Right ventricle myocardium inferior (tissue), 1 donor: Measurements from ENCODE around the gene UBE3C. TPM values are rescaled to one million over a fixed set of nuclear protein-coding genes. Genes with fewer than 3 reads are reported as not detected.
"Not testable (repeated sequence)": the region's sequence is repeated elsewhere in the genome, so short reads cannot be mapped to it uniquely, and the experiment has no call there.

ENCODE experiments used
- ATAC-seq: fragments of 200-7000 bp; cut with Tn5 transposase; one replicate; pipeline ENCODE4 v1.9.1; 2020; ENCODE audit warnings: mild to moderate bottlenecking, moderate library complexity
- DNase-seq: peaks from one replicate; pipeline ENCODE4 v3.0.0; 2021; ENCODE audit errors: missing footprints
- intact Hi-C: fragments of 100-400 bp; cut with DNase I; formaldehyde crosslinking; loops from one replicate; pipeline ENCODE4 v1.11.0; 2022
- total RNA-seq: library from RNA; stranded (reverse); fragmentation: NEBNext Ultra II Directional; extraction: Animal tissue kit (Norgen Biotek cat#: 25700); gene quantifications from one replicate; pipeline ENCODE4 v1.2.1, GENCODE V29; 2021
- donor health status: DM: no; HTN: yes; CAD: no; lungs with severe emphysema.

UBE3C gene
- total RNA-seq, 1 donor from 2014 or later = 49.7 TPM

DNA sequence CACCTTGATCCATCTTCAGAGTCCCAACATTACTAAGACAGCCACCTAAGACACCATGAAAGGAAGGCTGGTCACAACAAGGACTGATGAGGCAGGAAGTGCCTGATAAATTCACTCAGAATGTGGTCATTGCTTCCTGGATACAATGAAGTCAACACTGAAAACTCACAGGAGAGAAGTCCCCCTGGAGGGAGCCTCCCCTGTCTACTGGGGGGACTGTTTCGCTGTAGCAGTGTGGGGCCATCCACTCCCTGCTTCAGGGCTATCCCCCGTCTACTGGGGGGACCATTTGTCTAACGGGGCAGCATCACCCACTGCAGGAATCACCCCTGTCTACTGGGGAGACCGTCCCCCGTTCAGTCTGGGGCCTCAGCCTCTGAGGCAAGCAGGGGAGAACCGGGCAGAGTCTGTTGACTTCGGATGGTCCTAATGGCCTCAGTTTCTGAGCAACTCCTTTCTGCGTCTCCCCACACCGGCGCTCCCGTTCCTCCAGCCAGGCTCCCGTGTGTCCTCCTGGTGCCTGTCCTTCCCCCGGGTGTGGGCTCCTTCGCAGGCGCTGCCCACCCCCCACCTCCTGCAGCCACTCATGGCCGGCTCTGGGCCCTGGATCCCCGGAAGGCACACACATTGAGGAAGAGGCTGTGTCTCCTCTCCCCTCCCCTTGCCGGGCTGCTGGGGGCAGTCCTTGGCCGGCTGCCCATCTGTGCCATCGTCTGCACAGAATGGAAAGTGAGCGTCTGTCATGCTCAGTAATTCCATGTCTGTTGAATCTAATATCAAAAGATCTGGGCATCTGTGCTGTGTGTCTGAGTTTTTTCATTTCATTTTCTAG, 138.2 kb downstream of the UBE3C start:
- intact Hi-C loops = loop anchor here (5.0 to 10.0 kb wide), 2 partner anchors 60 to 108 kb away; partner anchors contain the start of gene DNAJB6
- ATAC-seq = no peak
- DNase-seq = peak; percentile 80

- not testable (repeated sequence) for DNase-seq, ATAC-seq
- intact Hi-C loops = loop anchor here (5.0 to 10.0 kb wide), 2 partner anchors 60 to 107 kb away; partner anchors contain the start of gene DNAJB6
These were observed 138.8 kb downstream of the UBE3C start for GRCh38 chr7:157277568-157277967.

DNA sequence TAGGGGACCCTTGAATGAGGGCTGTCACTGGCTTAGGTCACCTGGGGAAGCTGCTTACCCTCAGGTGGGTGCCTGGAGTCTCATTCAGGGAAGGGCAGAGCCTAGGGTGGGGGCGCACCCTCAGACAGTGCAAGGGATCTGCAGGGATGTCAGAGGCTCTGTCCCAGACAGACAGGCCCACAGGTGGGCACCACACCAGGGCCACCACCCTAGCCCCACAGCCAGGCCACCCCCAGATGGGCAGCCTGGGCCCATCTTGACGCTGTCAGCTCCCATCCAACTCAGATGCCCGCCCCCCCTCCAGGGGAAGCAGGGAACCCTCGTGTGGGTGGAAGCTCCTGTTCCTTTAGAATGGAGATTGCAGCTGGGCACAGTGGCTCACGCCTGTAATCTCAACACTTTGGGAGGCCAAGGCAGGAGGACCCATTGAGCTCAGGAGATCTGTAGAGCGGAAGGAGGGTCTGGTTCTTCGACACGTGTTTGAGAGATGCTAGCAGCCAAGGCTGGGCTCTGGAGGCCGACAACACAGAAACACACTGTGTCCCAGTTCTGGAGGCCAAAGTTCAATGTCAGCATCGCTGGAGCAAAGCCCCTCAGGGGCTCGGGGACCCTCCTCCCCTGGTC, 139.6 kb downstream of the UBE3C start:
- no peak for DNase-seq
- ATAC-seq = no peak
- intact Hi-C loops = loop anchor here (5.0 to 10.0 kb wide), 2 partner anchors 59 to 107 kb away; partner anchors contain the start of gene DNAJB6

GRCh38 chr7:157278791-157279724, 140.3 kb downstream of the UBE3C start:
- intact Hi-C loops = loop anchor here (5.0 to 10.0 kb wide), 2 partner anchors 58 to 106 kb away; partner anchors contain the start of gene DNAJB6
- ATAC-seq (peak; percentile 82), DNase-seq (peak; percentile 89)

DNA sequence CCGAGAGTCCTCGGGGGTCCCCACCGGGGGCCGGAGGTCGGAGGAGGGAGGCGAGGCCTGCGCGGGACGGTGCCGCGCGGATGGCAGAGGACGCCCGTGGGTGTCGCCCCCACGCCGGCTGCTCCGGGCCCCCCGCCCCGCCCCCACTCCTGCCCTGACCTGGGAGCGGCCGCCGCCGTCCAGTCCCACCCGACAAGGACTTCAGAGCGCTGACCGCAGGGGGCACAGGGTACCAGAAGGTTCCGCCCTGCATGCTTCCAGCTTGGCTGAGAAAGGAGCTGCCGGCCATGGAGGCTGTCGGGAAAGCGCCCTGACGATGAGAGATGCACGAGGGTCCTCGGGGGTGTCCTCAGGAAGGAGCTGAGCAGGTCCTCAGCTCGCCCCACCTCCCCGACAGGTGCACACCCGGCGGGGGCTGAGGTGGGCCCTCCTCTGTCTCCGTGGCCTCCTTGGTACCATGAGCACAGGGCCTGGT, 141.1 kb downstream of the UBE3C start:
- DNase-seq (no peak), ATAC-seq (no peak)
- intact Hi-C loops = loop anchor here (5.0 to 10.0 kb wide), 2 partner anchors 58 to 105 kb away; partner anchors contain the start of gene DNAJB6

- DNase-seq (no peak), ATAC-seq (no peak)
- intact Hi-C loops = no loop called here
These were observed 141.6 kb downstream of the UBE3C start for GRCh38 chr7:157280216-157280841.

- ATAC-seq (no peak), DNase-seq (no peak)
- intact Hi-C loops = no loop called here
These were observed 142.7 kb downstream of the UBE3C start for GRCh38 chr7:157281221-157281998.

GRCh38 chr7:157282141-157282801, 143.5 kb downstream of the UBE3C start:
- ATAC-seq (no peak), DNase-seq (no peak)
- intact Hi-C loops = no loop called here

DNA sequence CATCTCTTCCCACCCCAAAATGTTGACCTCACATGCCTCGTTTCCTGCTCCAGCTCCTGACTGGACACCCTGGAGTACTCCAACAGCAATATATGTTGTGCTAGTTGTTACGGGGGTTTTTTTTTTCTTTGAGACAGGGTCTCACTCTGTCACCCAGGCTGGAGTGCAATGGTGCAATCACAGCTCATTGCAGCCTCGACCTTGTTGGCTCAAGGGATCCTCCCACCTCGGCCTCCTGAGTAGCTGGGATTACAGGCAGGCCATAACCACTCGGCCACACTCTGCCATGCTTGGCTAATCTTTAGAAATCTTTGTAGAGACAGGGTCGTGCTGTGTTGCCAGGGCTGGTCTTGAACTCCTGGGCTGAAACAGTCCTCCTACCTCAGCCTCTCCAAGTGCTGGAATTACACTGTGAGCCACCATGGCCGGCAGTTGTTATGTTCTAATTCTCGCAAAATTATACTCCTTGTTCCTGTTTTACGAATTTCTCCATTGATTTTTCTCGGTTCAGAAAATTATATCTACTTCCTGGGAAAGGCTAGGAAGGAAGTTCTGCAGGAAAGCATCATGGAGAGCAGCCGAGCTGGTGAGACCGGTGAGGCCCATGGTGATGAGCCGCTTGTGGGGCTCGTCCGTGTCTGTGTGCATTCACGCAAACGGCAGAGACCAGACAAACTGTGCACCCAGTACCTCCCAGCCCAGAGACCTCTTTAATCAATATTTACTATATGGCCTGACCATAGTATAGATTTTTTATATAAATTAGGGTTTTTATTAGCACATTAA, 145.7 kb downstream of the UBE3C start:
- DNase-seq (no peak), ATAC-seq (no peak)
- intact Hi-C loops = no loop called here

DNA sequence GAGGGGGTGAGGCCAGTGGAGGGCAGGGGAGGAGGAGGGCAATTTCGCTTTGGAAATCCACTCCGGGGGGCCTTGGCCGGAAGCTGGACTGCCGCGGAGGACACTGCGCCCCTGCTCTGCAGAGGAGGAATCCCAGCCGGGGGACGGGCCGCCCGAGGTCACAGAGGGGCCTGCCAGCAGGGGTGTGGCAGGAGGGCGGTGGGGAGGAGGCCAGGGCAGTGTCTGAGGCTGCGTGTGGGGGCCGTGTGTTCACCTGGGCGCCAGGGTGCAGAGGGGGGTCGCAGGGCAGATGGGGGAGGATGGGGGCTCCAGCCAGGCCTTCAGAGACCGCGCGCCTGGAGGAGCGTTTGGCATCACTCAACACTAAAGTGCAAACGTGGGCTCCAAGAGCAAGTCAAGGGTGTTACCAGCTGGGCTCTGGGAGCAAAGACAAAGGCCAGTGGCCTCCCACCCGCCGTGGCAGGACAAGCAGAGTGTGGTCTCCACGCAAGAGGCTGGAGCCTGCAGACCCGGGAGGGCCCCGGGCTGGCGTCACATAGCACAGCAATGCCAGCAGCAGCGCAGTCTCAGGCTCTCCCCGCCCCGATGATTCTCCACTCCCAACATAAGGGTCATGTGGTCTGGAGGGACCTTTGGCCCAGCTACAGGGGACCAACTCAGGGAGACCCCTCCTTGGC, 152.8 kb downstream of the UBE3C start:
- intact Hi-C loops = no loop called here
- DNase-seq = no peak
- ATAC-seq = no peak

- ATAC-seq (no peak), DNase-seq (no peak)
- intact Hi-C loops = no loop called here
These were observed 153.5 kb downstream of the UBE3C start for GRCh38 chr7:157292258-157292657.

DNA sequence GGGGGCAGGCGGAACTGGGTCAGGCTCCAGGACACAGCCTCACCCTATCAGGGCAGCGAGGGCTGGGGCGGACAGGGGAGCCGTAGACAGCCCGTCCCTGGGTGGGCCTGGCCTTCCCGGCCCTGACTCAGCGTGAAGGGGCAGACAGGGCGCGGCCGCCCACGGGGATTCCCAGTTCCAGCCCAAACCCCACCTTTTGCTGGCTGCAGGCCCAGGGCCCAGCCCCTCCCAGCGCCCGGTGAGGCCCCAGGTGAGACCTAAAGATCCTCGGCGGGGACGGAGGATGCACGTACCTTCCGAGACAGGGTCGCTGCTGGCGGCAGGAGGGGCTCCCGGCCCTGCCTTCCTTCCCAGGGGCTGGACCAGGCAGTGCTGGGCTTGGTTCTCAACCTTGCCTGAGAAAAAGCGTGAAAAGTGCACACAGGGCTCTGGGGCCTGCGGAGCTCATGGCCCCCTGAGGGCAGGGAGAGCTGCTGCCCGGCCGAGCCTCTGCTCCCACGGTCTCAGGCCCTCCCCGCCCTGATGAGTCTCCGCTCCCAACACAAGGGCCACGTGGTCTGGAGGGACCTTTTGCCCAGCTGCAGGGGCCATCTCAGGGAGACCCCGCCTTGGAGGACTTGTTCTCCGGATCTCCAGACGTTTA, 154.2 kb downstream of the UBE3C start:
- ATAC-seq (no peak), DNase-seq (no peak)
- intact Hi-C loops = no loop called here

DNA sequence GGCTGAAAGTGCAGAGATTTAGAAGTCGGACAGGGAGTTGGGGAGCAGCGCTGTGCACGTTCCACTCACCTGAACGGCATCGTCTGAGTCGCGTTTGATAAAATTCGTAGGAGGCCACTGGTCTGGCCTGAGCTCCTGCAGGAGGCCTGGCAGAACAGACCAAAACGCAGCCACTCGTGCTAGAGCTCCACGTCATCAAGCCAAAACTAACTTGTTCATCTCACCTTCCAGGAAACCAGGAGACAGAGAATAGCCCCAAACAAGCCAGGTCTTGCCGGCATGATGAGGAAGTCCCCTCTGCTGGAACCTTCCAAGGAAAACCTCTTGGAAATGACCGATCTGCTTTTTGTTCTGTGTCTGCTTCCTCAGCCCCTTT, 154.7 kb downstream of the UBE3C start:
- DNase-seq (no peak), ATAC-seq (no peak)
- intact Hi-C loops = no loop called here

GRCh38 chr7:157294773-157295172, 156.0 kb downstream of the UBE3C start:
- intact Hi-C loops = no loop called here
- ATAC-seq = no peak
- no peak for DNase-seq

- ATAC-seq (no peak), DNase-seq (no peak)
- intact Hi-C loops = no loop called here
These were observed 156.6 kb downstream of the UBE3C start for GRCh38 chr7:157295338-157295737.
